ENCODE data around the gene OPN1MW3. TPM values are rescaled to one million over a fixed set of nuclear protein-coding genes. Genes with fewer than 3 reads are reported as not detected.
"Not testable (repeated sequence)": the region's sequence is repeated elsewhere in the genome, so short reads cannot be mapped to it uniquely, and the experiment has no call there.

The OPN1MW3 gene
- total RNA-seq, 1 donor from 2014 or later = not detected

DNA sequence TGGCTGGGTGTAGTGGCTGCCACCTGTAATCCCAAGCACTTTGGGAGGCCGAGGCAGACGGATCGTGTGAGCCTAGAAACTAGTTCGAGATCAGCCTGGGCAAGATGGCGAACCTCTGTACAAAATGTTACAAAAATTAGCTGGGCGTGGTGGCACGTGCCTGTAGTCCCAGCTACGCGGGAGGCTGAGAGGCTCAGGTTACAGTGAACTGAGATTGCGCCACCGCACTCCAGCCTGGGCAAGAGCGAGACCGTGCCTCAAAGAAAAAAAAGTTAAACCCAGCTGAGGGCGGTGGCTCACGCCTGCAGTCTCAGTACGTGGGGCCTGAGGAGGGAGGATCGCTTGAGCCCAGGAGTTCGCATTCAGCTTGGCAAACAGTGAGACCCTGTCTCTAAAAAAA, 39.3 kb downstream of the OPN1MW3 start:
- intact Hi-C loops (cut with micrococcal nuclease) = no loop called here

DNA sequence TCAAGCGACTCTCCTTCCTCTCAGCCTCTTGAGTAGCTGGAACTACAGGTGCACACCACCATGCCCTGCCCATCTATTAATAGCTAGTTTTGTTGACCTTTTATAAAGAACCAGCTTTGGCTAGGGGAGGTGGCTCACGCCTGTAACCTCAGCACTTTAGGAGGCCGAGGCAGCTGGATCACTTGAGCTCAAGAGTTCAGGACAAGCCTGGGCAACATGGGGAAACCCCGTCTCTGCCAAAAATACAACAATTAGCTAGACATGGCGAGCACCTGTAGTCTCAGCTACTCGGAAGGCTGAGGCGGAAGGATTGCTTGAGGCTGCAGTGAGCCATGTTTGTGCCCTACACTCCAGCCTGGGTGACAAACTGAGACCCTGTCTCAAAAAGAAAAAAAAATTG, 40.9 kb downstream of the OPN1MW3 start:
- intact Hi-C loops (cut with micrococcal nuclease) = no loop called here

DNA sequence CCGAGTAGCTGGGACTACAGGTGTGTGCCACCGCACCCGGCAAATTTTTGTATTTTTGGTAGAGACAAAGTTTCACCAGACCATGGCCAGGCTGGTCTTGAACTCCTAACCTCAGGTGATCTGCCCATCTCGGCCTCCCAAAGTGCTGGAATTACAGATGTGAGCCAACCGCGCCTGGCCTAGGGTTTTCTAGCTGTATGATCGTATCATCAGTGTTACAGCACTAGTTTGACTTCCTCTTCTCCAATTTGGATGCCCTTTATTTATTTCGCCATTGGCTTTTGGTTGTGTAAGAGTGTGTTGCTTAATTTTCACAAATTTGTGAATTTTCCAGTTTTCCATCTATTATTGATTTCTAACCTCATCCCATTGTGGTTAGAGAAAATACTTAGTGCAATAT, 43.4 kb downstream of the OPN1MW3 start:
- intact Hi-C loops (cut with micrococcal nuclease) = no loop called here

DNA sequence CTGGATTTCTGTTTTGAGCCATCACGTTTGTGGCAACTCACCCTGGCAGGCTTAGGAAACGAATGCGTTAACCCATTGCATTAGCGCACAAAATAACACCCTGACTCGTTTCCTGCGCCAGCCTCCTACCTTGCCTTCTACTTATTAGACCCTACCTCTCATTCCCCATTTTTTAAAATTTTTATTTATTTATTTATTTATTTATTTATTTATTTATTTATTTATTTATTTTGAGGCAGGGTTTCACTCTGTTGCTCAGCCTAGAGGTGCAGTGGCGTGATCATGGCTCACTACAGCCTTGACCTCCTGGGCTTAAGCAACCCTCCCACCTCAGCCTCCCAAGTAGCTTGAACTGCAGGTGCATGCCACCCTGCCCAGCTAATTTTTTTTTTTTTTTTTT, 45.6 kb downstream of the OPN1MW3 start:
- intact Hi-C loops (cut with micrococcal nuclease) = not testable (repeated sequence)

DNA sequence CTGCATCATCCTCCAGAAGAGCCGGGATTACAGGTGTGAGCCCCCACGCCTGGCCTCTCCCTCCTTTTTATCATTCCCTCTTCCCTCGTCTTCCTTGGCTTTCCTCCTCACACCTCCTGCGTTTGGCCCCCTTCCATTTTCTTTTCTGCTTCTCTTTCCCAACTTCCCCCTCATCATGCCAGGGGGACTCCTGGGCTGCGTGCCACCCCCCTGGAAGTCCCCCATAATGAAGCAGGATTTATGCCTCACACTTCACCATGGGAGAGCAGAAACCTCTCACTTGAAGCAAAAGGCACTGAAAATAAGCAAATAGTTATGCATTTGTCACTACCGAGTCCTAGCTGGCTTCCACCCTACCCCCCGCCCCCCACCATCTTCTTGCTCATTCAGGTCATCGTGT, 46.1 kb downstream of the OPN1MW3 start:
- intact Hi-C loops (cut with micrococcal nuclease) = no loop called here

DNA sequence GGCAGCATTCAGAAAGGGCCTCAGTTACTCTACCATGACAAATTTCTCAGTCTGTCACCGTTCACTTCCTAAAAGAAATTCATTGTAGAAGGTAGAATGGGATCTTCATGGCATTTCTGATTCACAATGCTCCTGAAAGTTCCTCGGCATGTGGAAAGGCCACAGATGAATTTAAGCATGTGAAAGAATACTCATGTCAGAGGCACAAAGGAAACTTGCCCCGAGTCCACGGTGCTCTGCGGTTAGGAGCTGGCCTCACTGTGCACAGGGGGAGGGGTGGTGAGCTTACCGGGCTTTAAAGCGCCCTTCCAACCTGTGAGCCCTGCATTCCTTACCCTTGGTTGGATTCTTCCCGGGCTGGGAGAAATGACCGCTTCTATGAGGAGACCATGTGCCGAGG, 47.5 kb downstream of the OPN1MW3 start:
- intact Hi-C loops (cut with micrococcal nuclease) = no loop called here

DNA sequence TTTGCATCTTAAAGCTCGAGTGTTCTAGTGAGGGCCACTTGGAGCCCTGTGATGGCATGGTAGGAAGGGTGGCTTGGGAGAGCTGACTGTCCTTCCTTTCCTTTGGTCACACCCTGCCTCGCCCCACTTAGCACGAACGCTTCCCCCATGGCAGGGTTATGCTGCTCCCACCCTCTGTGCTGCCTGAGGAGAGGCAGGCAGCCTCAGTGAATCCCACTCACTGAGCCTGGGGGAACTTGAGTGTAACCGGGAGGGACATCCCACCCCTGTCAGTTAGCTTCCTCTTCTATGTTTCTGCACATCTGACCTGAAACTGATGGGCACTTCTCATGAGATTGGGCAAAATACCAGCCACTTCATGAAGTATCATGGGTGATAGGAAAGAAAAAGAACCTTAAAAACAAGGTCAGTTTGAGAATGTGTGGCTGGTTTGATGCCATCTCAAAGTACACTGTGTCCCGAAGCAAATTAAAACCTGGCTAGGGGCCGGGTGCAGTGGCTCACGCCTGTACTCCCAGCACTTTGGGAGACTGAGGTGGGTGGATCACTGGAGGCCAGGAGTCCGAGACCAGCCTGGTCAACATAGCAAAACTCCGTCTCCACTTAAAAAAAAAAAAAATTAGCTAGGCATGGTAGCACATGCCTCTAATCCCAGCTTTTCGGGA, 48.3 kb downstream of the OPN1MW3 start:
- intact Hi-C loops (cut with micrococcal nuclease) = no loop called here

DNA sequence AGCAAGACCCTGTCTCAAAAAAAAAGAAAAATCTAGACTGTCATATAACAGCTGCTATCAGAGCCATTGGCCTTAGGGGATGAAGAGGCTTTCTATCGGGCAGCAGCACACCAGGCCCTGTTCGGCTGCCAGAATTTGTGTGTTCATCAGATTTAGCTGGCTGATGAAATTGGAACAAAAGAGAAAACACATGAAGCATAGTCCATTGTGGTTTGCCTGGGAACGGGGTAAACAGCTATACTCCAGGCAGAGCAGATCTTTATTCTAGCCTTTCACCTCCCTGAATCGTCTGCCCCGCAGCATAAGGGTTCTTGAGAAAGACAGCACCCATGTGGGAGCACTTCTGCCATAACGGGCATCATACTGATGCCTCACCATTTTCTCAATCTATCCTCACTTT, 49.8 kb downstream of the OPN1MW3 start:
- intact Hi-C loops (cut with micrococcal nuclease) = no loop called here

DNA sequence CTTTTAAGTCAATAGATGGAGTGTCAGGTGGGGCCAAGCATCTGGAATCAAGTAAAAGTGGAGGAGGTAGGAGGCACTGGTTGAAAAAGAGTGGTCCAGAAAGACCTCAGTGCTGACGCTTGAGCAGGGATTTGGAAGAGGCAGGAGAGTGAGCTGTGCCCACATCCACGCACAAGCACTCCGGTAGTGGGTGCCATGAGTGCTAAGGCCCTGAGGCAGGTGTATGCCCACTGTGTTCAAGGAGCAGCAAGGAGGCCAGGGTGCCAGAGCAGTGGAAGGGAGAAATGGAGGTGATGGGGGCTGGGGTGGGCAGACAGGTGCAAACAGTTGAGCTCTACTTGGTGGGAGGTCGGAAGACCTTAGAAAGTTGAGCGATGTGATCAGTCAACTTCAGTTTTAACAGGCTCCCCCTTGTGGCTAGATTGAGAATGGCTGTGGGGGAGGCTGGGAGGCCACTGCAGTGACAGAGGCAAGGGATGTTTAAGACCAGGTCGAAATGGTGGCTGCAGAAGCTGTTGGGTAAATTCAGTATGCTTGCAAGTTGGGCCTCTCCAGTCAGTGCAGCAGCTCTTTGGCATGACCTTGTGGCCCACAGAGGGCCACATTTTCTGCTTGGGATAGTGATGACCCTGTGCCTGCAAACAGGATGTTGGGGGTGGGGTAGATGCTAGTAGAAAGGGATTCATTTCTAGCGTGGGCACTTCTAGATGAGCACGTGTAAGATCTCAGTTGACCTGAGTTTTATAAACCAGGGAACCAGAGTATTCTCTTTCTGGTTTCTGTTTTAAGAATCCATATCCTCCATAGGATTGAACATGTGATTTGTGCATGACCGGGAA, 50.9 kb downstream of the OPN1MW3 start:
- intact Hi-C loops (cut with micrococcal nuclease) = no loop called here

DNA sequence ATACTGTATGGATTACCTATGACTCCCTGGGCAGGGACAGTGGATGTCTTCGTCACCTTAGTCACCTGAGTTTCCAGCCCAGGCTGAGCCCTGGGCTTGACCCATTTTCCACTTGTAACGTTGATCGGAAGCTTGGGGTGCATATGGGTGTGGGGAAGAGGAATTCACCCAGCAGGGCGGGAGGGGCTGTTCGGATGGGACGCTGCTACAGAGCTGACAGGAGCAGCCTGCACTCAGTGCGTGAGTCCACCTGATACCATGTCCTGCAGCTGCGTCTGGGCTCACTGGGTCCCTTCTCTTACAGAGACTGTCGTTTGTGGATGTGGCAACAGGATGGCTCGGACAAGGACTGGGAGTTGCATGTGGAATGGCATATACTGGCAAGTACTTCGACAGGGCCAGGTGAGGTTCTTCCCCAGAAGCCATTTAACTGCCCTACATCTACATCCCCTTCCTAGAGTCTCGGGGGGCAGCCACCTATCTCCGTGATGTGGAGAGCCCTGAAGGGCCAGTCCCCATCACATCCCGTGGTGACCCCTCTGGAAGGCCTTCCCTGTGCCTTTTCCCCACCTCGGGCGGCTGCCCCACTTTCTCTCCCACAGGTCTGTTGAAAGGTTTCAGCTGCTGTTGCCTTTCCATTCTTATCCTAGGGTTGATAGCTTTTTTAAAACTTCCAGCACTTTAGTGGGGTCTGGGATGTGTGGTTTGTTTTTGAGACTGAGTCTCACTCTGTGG, 51.8 kb downstream of the OPN1MW3 start:
- intact Hi-C loops (cut with micrococcal nuclease) = no loop called here

DNA sequence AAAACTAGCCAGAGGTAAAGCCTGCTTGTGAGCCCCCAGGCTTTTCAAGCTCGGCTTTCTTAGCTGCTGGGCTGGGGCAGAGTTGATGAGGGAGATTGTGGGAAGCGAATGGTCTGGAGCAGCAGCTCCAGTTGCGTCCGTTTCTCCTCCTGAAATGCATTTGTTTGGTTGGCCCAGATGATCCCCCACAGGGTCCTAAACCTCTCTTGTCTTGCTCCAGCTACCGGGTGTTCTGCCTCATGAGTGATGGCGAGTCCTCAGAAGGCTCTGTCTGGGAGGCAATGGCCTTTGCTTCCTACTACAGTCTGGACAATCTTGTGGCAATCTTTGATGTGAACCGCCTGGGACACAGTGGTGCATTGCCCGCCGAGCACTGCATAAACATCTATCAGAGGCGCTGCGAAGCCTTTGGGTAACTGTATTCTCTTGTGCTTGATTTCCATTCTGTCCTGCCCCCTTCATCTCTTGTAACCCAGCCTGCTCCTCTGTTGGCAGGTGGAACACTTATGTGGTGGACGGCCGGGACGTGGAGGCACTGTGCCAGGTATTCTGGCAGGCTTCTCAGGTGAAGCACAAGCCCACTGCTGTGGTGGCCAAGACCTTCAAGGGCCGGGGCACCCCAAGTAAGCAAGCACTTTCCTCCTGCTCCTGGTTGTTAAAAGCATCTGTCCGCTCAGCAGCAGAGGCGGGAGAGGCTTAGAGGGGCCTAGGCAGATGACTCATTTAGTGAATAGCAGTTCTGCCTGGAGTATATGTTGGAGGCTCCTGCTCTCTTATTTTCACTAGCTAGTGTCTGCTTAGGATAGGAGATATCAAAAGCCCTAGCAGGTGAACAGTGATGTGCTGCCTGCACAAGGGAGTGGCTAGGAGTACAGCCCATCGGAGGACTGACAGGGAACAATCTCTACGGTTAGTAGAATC, 53.5 kb downstream of the OPN1MW3 start:
- intact Hi-C loops (cut with micrococcal nuclease) = no loop called here

DNA sequence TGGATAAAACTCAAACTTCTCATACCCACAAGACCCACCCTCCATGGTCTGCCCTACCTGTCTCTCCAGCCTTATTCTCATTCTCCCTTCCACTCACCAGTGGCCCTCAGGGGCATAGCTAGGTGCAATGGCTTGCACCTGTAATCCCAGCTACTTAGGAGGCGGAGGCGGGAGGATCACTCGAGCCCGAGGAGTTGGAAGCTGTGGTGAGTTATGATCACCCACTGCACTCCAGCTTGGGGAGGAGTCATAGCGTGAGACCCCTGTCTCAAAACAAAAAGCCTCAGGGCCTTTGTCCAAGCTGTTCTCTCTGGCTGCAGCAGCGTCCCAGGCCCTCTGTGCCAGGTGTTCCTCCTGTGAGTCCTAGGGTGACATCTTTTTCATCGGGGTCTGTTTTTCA, 54.7 kb downstream of the OPN1MW3 start:
- intact Hi-C loops (cut with micrococcal nuclease) = no loop called here

DNA sequence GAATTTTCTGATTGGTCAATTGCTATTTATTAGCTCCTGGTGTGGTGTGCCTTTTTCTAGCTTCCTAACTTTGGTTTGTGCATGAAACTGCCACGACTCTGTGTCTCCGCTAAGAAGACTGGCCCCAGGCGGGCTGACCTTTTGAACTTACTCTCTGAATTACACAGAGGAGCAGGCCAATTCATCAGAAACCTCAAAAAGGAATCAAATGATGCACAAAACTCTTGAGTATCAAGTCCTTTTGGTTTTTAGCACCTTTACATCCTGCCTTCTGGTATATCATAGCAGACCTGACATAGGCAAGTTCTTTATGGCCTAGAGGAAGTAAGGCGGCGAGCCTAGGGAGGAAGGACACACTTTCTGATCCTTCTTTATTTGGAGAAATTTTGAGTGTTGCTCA, 55.8 kb downstream of the OPN1MW3 start:
- intact Hi-C loops (cut with micrococcal nuclease) = no loop called here

DNA sequence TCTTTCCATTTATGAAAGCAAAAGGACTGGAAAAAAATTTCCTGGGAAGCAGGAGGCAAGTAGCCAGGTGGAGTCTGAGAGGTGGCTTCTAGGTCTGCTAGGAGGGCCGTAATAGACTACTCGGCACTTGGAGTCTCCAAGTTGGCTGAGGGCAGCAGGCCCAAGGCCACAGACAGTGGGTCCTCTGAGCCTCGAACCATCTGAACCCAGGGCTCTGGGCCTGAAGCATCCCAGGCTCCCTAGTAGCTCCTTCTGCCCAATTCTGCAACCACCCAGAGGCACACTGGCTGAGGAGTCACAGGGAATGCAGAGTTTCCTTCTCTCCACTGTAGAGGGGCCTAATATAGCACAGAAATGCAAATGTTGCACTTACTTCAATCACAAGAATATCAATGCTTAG, 58.0 kb downstream of the OPN1MW3 start:
- intact Hi-C loops (cut with micrococcal nuclease) = no loop called here

DNA sequence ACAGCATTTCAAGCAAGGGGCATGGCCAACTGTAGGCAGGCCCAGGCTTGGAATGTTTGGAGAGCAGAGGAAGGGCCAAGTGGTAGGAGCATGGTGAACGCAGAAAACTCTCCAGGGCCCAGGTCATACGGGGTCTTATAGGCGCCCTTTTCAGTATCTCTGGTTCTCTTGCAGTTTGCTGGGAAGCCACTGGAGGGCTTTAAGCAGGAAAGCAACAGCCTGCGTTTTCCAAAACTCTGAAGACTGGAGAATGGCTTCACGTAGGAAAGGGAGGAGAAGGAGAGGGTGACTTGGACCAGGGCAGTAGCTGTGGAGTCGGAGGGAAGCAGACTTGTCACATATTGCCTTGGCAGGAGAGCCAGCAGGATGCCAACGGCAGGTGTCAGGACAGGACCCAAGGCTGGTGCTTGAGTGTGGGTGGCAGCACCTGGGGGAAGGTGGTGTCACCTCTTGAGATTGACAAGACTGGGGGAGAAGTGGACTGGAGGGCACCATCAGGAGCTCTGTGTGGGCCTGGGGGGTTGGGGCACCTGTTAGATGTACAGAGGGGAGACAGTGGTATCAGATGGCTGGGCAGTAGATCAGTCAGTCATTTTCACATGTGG, 60.1 kb downstream of the OPN1MW3 start:
- intact Hi-C loops (cut with micrococcal nuclease) = no loop called here

DNA sequence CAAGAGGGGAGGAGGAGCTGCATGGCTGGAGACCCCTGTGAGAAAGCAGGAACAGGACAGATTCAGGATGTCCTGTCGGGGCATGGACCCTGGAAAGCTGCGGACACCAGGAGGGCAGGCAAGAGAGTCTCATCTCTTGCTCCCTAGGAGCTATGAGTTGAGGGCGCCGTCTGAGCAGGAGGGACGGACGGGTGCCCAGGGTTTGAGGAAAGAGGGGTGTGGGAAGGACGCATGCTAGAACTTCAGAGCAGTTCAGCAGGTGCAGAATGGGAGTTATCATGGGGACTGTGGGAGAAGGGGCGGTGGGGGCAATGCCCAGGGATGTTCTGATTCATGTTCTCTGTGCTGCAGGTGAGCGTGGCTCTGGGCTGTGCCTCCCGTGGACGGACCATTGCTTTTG, 63.0 kb downstream of the OPN1MW3 start:
- intact Hi-C loops (cut with micrococcal nuclease) = no loop called here

Other genes starting within 250 kb of the OPN1MW3 start
- 136 and 144 TPM in 2 replicates for gene IRAK1, start 237.7 kb upstream of the OPN1MW3 start, total RNA-seq
- gene MECP2, start 159.9 kb upstream of the OPN1MW3 start, total RNA-seq = 56.7 and 61.9 TPM in 2 replicates
- not detected in 2 replicates for gene OPN1LW, start 113.3 kb upstream of the OPN1MW3 start, total RNA-seq
- gene OPN1MW, start 75.0 kb upstream of the OPN1MW3 start, total RNA-seq = not detected in 2 replicates
- gene OPN1MW2, start 37.8 kb upstream of the OPN1MW3 start, total RNA-seq = not detected in 2 replicates
- not detected in 2 replicates for gene TEX28, start 37.5 kb downstream of the OPN1MW3 start, total RNA-seq
- gene TKTL1, start 38.2 kb downstream of the OPN1MW3 start, total RNA-seq = 0.98 and 1.0 TPM in 2 replicates
- 1,245 and 1,271 TPM in 2 replicates for gene FLNA, start 117.1 kb downstream of the OPN1MW3 start, total RNA-seq
- 56.4 and 61.3 TPM in 2 replicates for gene EMD, start 121.7 kb downstream of the OPN1MW3 start, total RNA-seq
- 3,046 and 3,070 TPM in 2 replicates for gene RPL10, start 140.8 kb downstream of the OPN1MW3 start, total RNA-seq
- gene DNASE1L1, start 151.7 kb downstream of the OPN1MW3 start, total RNA-seq = 21.2 and 24.8 TPM in 2 replicates
- 95.9 and 97.3 TPM in 2 replicates for gene TAFAZZIN, start 154.0 kb downstream of the OPN1MW3 start, total RNA-seq
- 43.2 and 46.1 TPM in 2 replicates for gene ATP6AP1, start 171.1 kb downstream of the OPN1MW3 start, total RNA-seq
- gene GDI1, start 179.6 kb downstream of the OPN1MW3 start, total RNA-seq = 99.0 and 102 TPM in 2 replicates
- 65.3 and 74.3 TPM in 2 replicates for gene FAM50A, start 186.6 kb downstream of the OPN1MW3 start, total RNA-seq
- 29.0 and 29.8 TPM in 2 replicates for gene PLXNA3, start 200.7 kb downstream of the OPN1MW3 start, total RNA-seq
- 50.6 and 52.5 TPM in 2 replicates for gene LAGE3, start 221.7 kb downstream of the OPN1MW3 start, total RNA-seq
- 43.7 and 47.7 TPM in 2 replicates for gene UBL4A, start 229.0 kb downstream of the OPN1MW3 start, total RNA-seq
- gene SLC10A3, start 233.0 kb downstream of the OPN1MW3 start, total RNA-seq = 22.1 and 22.3 TPM in 2 replicates

Data from T-helper 2 cell treated with Interferon-gamma antibody and Interleukin-4, amounts not matched to agents 100 ng/mL and 5 ng/mL, for 36 hours (primary cell).